Osteocyte (in vitro differentiated cells): ENCODE results near the gene BANF2. TPM values are rescaled to one million over a fixed set of nuclear protein-coding genes. Genes with fewer than 3 reads are reported as not detected.

Source experiments
- DNase-seq: peaks from one replicate; pipeline ENCODE4 v3.0.0; 2021; ENCODE audit warnings: mixed read lengths; ENCODE audit not compliant: unreplicated experiment; ENCODE audit errors: extremely low spot score
- H3K27ac Mint-ChIP-seq: one replicate; pipeline ENCODE4 v1.8.0; 2021; ENCODE audit warnings: mild to moderate bottlenecking, mixed read lengths; ENCODE audit not compliant: unreplicated experiment
- H3K27me3 Mint-ChIP-seq: one replicate; pipeline ENCODE4 v1.8.0; 2021; ENCODE audit warnings: mixed read lengths; ENCODE audit not compliant: unreplicated experiment
- H3K36me3 Mint-ChIP-seq: one replicate; pipeline ENCODE4 v1.8.0; 2021; ENCODE audit warnings: mixed read lengths; ENCODE audit not compliant: unreplicated experiment
- H3K4me1 Mint-ChIP-seq: one replicate; pipeline ENCODE4 v1.8.0; 2021; ENCODE audit warnings: mixed read lengths; ENCODE audit not compliant: unreplicated experiment
- H3K4me3 Mint-ChIP-seq: one replicate; pipeline ENCODE4 v1.8.0; 2021; ENCODE audit warnings: mild to moderate bottlenecking, moderate library complexity, mixed read lengths; ENCODE audit not compliant: unreplicated experiment
- H3K9me3 Mint-ChIP-seq: one replicate; pipeline ENCODE4 v1.8.0; 2021; ENCODE audit warnings: mixed read lengths; ENCODE audit not compliant: unreplicated experiment
- total RNA-seq: library from RNA; stranded (reverse); gene quantifications from 2 replicates; pipeline ENCODE4 v1.2.1, GENCODE V29; 2021
- TF ChIP-seq, protein P1 (sequence below): fragments of 200-600 bp; sonication (generic); IDR thresholded peaks from 2 replicates; pipeline ENCODE4 v1.5.0; 2021; ENCODE audit warnings: antibody characterized with exemption, mild to moderate bottlenecking, moderate library complexity

BANF2 gene
- total RNA-seq, 1 donor from 2014 or later: not detected

- Mint-ChIP-seq H3K4me3 (no peak overlapping the region), H3K36me3 (peaks cover 35% of the 10 kb centered on the region), H3K27me3 (no peaks in the 10 kb centered on the region), H3K4me1 (peaks cover 74% of the 10 kb centered on the region), H3K27ac (peak overlapping the region; percentile 85), H3K9me3 (no peaks in the 10 kb centered on the region)
- no peak for DNase-seq
- TF ChIP-seq, protein P1, sequence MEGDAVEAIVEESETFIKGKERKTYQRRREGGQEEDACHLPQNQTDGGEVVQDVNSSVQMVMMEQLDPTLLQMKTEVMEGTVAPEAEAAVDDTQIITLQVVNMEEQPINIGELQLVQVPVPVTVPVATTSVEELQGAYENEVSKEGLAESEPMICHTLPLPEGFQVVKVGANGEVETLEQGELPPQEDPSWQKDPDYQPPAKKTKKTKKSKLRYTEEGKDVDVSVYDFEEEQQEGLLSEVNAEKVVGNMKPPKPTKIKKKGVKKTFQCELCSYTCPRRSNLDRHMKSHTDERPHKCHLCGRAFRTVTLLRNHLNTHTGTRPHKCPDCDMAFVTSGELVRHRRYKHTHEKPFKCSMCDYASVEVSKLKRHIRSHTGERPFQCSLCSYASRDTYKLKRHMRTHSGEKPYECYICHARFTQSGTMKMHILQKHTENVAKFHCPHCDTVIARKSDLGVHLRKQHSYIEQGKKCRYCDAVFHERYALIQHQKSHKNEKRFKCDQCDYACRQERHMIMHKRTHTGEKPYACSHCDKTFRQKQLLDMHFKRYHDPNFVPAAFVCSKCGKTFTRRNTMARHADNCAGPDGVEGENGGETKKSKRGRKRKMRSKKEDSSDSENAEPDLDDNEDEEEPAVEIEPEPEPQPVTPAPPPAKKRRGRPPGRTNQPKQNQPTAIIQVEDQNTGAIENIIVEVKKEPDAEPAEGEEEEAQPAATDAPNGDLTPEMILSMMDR: no peak
Observed at GRCh38 chr20:17660667-17661066, 39.1 kb upstream of the BANF2 start.

DNA sequence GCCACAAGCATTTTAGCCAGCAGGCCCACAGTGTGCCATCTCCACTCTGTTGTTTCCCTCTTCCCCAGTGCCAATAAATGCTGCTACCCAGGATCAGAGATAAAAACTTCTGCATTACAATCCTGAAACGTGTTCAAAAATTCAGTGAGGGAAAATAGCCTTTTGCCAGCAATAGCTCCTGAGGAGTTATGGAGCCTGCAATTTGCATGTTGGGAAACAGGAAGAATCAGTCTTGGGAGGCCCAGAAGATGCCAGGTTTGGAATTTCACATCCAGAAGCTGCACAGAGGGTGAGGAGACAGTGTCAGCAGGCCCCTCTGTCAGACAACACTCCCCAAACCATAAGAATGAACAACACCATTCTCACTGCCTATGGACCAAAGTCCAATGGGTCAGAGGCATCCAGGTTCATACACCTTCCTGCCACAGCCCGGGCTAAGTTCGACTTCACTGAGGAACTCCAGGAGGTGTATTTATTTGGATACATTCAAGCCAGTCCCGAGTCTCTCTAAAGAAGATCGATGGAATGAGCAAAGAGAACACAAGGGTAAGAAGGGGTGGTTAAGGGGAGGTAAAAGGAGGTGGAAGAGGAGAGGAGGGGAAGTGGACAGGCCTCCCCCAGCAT, 38.5 kb upstream of the BANF2 start:
- Mint-ChIP-seq H3K27ac (peak overlapping the region; percentile 85), H3K4me1 (peaks cover 75% of the 10 kb centered on the region), H3K36me3 (peaks cover 33% of the 10 kb centered on the region), H3K27me3 (no peaks in the 10 kb centered on the region), H3K9me3 (no peaks in the 10 kb centered on the region), H3K4me3 (no peak overlapping the region)
- no peak for DNase-seq
- TF ChIP-seq, protein P1: no peak

DNA sequence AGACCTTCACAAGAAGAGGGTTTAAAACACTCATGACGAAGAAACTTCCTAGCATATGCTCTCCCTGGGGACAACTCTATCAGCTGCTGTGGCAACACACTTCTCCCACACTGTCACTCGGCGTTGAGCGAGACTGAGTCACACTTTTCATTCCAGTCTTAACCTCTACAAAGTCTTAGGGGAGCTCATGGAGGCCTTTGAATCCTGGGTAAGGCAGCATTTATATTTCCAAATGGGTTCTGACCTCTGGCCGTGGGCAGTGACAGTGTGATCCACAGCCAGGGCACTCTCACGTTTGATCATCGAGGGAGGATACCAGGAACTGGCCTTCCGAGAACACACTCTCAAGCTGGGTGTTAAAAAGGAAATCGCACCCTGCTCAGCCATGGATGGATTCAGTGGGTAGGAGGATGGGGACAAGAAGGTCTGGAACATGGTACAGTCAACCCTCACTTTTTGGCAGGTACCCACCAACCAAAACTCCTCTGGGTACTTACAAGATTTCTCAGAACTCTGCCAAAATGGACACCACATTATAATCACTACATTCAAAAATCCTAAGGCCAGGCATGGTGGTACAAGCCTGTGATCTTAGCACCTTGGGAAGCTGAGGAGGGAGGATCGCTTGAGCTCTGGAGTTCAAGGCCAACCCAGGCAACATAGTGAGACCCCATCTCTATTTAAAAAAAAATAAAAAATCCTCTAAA, 37.3 kb upstream of the BANF2 start:
- Mint-ChIP-seq H3K9me3 (no peaks in the 10 kb centered on the region), H3K4me3 (no peak overlapping the region), H3K4me1 (peaks cover 77% of the 10 kb centered on the region), H3K27ac (peak overlapping the region; percentile 85), H3K36me3 (peaks cover 25% of the 10 kb centered on the region), H3K27me3 (no peaks in the 10 kb centered on the region)
- DNase-seq: no peak
- TF ChIP-seq, protein P1: no peak

DNA sequence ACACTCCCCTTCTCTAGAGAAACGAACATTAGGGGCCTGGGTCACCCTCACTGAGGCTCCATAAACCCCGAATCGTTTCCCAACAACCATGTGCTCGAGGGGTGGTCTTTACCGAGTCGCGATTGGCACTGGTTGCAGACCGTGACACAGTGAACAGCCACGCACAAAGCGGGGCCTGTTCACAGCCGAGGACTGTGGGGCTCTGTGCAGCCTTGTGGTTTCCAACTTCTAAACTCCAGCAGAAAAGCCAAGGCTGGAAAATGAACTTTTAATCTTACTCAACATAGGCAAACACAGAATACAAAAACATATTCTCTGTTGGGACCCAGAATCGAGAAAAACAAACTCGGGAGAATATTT, 36.7 kb upstream of the BANF2 start:
- H3K36me3 Mint-ChIP-seq: peaks cover 25% of the 10 kb centered on the region
- H3K27ac Mint-ChIP-seq: peak overlapping the region; percentile 73
- peaks cover 79% of the 10 kb centered on the region for H3K4me1 Mint-ChIP-seq
- no peak for DNase-seq
- H3K9me3 Mint-ChIP-seq: no peaks in the 10 kb centered on the region
- no peak overlapping the region for H3K4me3 Mint-ChIP-seq
- TF ChIP-seq, protein P1: no peak
- no peaks in the 10 kb centered on the region for H3K27me3 Mint-ChIP-seq

DNA sequence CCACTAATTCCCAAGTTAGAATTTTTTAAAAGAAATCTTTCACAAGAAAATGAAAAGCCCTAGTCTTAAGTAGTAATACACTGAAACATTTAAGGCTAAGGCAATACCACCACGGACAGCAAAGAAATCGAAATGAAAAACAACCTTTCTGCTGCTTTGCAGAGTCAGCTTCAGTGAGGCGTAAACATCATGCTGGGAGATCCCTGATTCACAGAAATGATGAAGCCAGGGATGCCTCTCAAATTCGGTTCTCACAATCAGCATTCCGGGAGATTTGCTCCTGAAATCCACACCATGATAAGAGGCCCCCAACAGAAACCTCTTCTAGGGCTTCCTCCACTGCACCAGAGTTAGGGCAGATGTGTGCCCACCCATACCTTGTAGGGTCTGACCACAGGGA, 36.3 kb upstream of the BANF2 start:
- no peaks in the 10 kb centered on the region for H3K9me3 Mint-ChIP-seq
- H3K27me3 Mint-ChIP-seq: no peaks in the 10 kb centered on the region
- DNase-seq: no peak
- H3K27ac Mint-ChIP-seq: peak overlapping the region; percentile 73
- H3K36me3 Mint-ChIP-seq: peaks cover 23% of the 10 kb centered on the region
- peak overlapping the region; percentile 22 for H3K4me3 Mint-ChIP-seq
- H3K4me1 Mint-ChIP-seq: peaks cover 79% of the 10 kb centered on the region
- TF ChIP-seq, protein P1: no peak
